H9 (cell line): Measurements from ENCODE around the gene MRGPRF. TPM values are rescaled to one million over a fixed set of nuclear protein-coding genes. Genes with fewer than 3 reads are reported as not detected.

Experiments
- DNase-seq: peaks from one replicate; pipeline ENCODE4 v3.0.0-alpha.2; 2017
- H2AFZ ChIP-seq: one replicate; pipeline ENCODE4 v1.6.1; 2013; ENCODE audit warnings: mild to moderate bottlenecking, low read length, control low read depth, moderate library complexity
- H2AK5ac ChIP-seq: 2 replicates; pipeline ENCODE4 v1.6.1; 2013; ENCODE audit warnings: low read length, control low read depth, mixed read lengths; ENCODE audit not compliant: insufficient read length
- H2BK120ac ChIP-seq: one replicate; pipeline ENCODE4 v1.6.1; 2013; ENCODE audit warnings: low read depth, mild to moderate bottlenecking, low read length, control low read depth, inconsistent platforms; ENCODE audit not compliant: poor library complexity, severe bottlenecking
- H2BK12ac ChIP-seq: 2 replicates; pipeline ENCODE4 v1.6.1; 2013; ENCODE audit warnings: low read length, control low read depth, mixed read lengths, low read depth; ENCODE audit not compliant: insufficient read length
- H2BK15ac ChIP-seq: 2 replicates; pipeline ENCODE4 v1.6.1; 2013; ENCODE audit warnings: low read depth, low read length, control low read depth
- H2BK20ac ChIP-seq: one replicate; pipeline ENCODE4 v1.6.1; 2013; ENCODE audit warnings: low read depth, mild to moderate bottlenecking, low read length, control low read depth, inconsistent platforms; ENCODE audit not compliant: poor library complexity, severe bottlenecking
- H2BK5ac ChIP-seq: 2 replicates; pipeline ENCODE4 v1.6.1; 2013; ENCODE audit warnings: low read length, control low read depth, mixed read lengths; ENCODE audit not compliant: insufficient read length
- H3K14ac ChIP-seq: 2 replicates; pipeline ENCODE4 v1.6.1; 2013; ENCODE audit warnings: low read length, control low read depth; ENCODE audit not compliant: insufficient read depth
- H3K18ac ChIP-seq: 2 replicates; pipeline ENCODE4 v1.6.1; 2013; ENCODE audit warnings: low read depth, mild to moderate bottlenecking, mixed read lengths, low read length, control low read depth; ENCODE audit not compliant: insufficient read length
- H3K23ac ChIP-seq: 2 replicates; pipeline ENCODE4 v1.6.1; 2013; ENCODE audit warnings: low read length, control low read depth, mixed read lengths, low read depth; ENCODE audit not compliant: insufficient read length
- H3K23me2 ChIP-seq: 2 replicates; pipeline ENCODE4 v1.6.1; 2013; ENCODE audit warnings: low read depth, mild to moderate bottlenecking, mixed read lengths, low read length, control low read depth; ENCODE audit not compliant: insufficient read length, poor library complexity, severe bottlenecking
- H3K27ac ChIP-seq: 2 replicates; pipeline ENCODE4 v1.5.1; 2013; ENCODE audit warnings: low read length, control low read depth, mixed read lengths, low read depth; ENCODE audit not compliant: insufficient read length
- H3K27me3 ChIP-seq: 2 replicates; pipeline ENCODE4 v1.6.1; 2013; ENCODE audit warnings: low read length, control low read depth, inconsistent platforms; ENCODE audit not compliant: insufficient read depth
- H3K4ac ChIP-seq: 2 replicates; pipeline ENCODE4 v1.6.1; 2013; ENCODE audit warnings: low read depth, mild to moderate bottlenecking, control low read depth, inconsistent platforms, low read length, moderate library complexity
- H3K4me1 ChIP-seq: 2 replicates; pipeline ENCODE4 v1.6.1; 2013; ENCODE audit warnings: low read length, control low read depth, inconsistent platforms; ENCODE audit not compliant: insufficient read depth
- H3K4me2 ChIP-seq: 2 replicates; pipeline ENCODE4 v1.6.1; 2013; ENCODE audit warnings: low read length, control low read depth, mixed read lengths; ENCODE audit not compliant: insufficient read length, insufficient read depth
- H3K56ac ChIP-seq: 2 replicates; pipeline ENCODE4 v1.6.1; 2013; ENCODE audit warnings: low read depth, mild to moderate bottlenecking, mixed read lengths, low read length, control low read depth; ENCODE audit not compliant: insufficient read length
- H3K79me1 ChIP-seq: 2 replicates; pipeline ENCODE4 v1.6.1; 2013; ENCODE audit warnings: low read depth, mild to moderate bottlenecking, moderate library complexity, low read length, control low read depth, inconsistent platforms; ENCODE audit not compliant: insufficient read depth, poor library complexity, severe bottlenecking
- H3K79me2 ChIP-seq: 2 replicates; pipeline ENCODE4 v1.6.1; 2013; ENCODE audit warnings: low read length, control low read depth, inconsistent platforms; ENCODE audit not compliant: insufficient read depth
- H3K9ac ChIP-seq: 2 replicates; pipeline ENCODE4 v1.6.1; 2013; ENCODE audit warnings: low read length, control low read depth, mixed read lengths; ENCODE audit not compliant: insufficient read length; ENCODE audit errors: extremely low read depth
- H3K9me3 ChIP-seq: one replicate; pipeline ENCODE4 v1.6.1; 2013; ENCODE audit warnings: low read depth, low read length, inconsistent platforms; ENCODE audit not compliant: control insufficient read depth
- H3T11ph ChIP-seq: one replicate; pipeline ENCODE4 v1.6.1; 2013; ENCODE audit warnings: mild to moderate bottlenecking, low read length, control low read depth, inconsistent platforms
- H4K20me1 ChIP-seq: one replicate; pipeline ENCODE4 v1.6.1; 2013; ENCODE audit not compliant: control insufficient read depth, insufficient read length, insufficient read depth
- H4K5ac ChIP-seq: 2 replicates; pipeline ENCODE4 v1.6.1; 2013; ENCODE audit warnings: low read depth, mild to moderate bottlenecking, mixed read lengths, low read length, control low read depth; ENCODE audit not compliant: insufficient read length
- H4K8ac ChIP-seq: replicated peaks from 2 replicates; pipeline ENCODE4 v1.6.1; 2013; ENCODE audit warnings: low read length, control low read depth, mixed read lengths, low read depth; ENCODE audit not compliant: insufficient read length
- H4K91ac ChIP-seq: 2 replicates; pipeline ENCODE4 v1.6.1; 2013; ENCODE audit warnings: low read depth, mild to moderate bottlenecking, moderate library complexity, mixed read lengths, low read length, control low read depth; ENCODE audit not compliant: insufficient read length
- H3K27ac Mint-ChIP-seq, 3 experiments: 2 replicates in 2 of 3; 3 replicates in 1 of 3; pipeline ENCODE4 v1.8.0; 2020 to 2021; ENCODE audit warnings: mixed read lengths in 3 of 3, mild to moderate bottlenecking in 1 of 3, moderate library complexity in 1 of 3
- H3K27me3 Mint-ChIP-seq: 2 replicates; pipeline ENCODE4 v1.8.0; 2021; ENCODE audit warnings: low read depth, mild to moderate bottlenecking, moderate library complexity, mixed read lengths
- H3K36me3 Mint-ChIP-seq, 3 experiments: 2 replicates in 2 of 3; 3 replicates in 1 of 3; pipeline ENCODE4 v1.8.0; 2020 to 2021; ENCODE audit warnings: low read depth in 3 of 3, mixed read lengths in 3 of 3; ENCODE audit not compliant: insufficient read depth in 1 of 3
- H3K4me1 Mint-ChIP-seq, 2 experiments: 2 replicates each; pipeline ENCODE4 v1.8.0; 2020; ENCODE audit warnings: mixed read lengths in 2 of 2
- H3K4me3 Mint-ChIP-seq, 2 experiments: 2 replicates in 1 of 2; 3 replicates in 1 of 2; pipeline ENCODE4 v1.8.0; 2020 to 2021; ENCODE audit warnings: mild to moderate bottlenecking in 2 of 2, mixed read lengths in 2 of 2, moderate library complexity in 1 of 2
- H3K9me3 Mint-ChIP-seq, 2 experiments: 2 replicates in 1 of 2; 3 replicates in 1 of 2; pipeline ENCODE4 v1.8.0; 2020; ENCODE audit warnings: mild to moderate bottlenecking in 2 of 2, mixed read lengths in 2 of 2, moderate library complexity in 1 of 2
- CTCF ChIP-seq: fragments of 200-600 bp; sonication (generic); conservative IDR thresholded peaks from 3 replicates; pipeline ENCODE4 v1.8.0; 2021; ENCODE audit warnings: antibody characterized with exemption, mild to moderate bottlenecking
- WGBS: extraction: QIAGEN DNeasy Blood & Tissue Kit; methylation state at CpG from one replicate; pipeline ENCODE4 v1.1.7; 2013; ENCODE audit warnings: missing lambda C conversion rate, low lambda C conversion rate, mixed read lengths; ENCODE audit not compliant: insufficient read length; ENCODE audit errors: extremely low coverage; 5-methylcytosine and 5-hydroxymethylcytosine counted together
- total RNA-seq: library from RNA; stranded (reverse); gene quantifications from 2 replicates; pipeline ENCODE4 v1.2.1, GENCODE V29; 2021

MRGPRF gene
- total RNA-seq, 1 experiment from 2014 or later: 4.0 TPM

- Histone ChIP-seq H2BK20ac (no peak overlapping the region), H2BK5ac (no peak overlapping the region), H3K4me2 (no peak overlapping the region), H3K18ac (no peak overlapping the region), H3K4ac (no peak overlapping the region), H2AK5ac (no peak overlapping the region), H2BK12ac (no peak overlapping the region), H4K8ac (no peak overlapping the region), H4K20me1 (no peaks in the 10 kb centered on the region), H3K14ac (no peak overlapping the region; the same call in 1 of the 2 replicates), H3K9me3 (no peaks in the 10 kb centered on the region), H3K23ac (no peak overlapping the region), H3K79me1 (no peaks in the 10 kb centered on the region), H3K79me2 (no peaks in the 10 kb centered on the region), H3K23me2 (no peaks in the 10 kb centered on the region), H3K27me3 (no peaks in the 10 kb centered on the region), H2AFZ (no peak overlapping the region), H3K4me1 (no peaks in the 10 kb centered on the region), H3K27ac (no peak overlapping the region), H4K91ac (no peak overlapping the region), H3K56ac (no peak overlapping the region), H2BK15ac (no peak overlapping the region), H3T11ph (no peak overlapping the region), H4K5ac (no peak overlapping the region), H3K9ac (no peak overlapping the region), H2BK120ac (no peak overlapping the region)
- Mint-ChIP-seq H3K27me3 (no peaks in the 10 kb centered on the region; the same call in 1 of the 2 replicates), H3K9me3 (no peaks in the 10 kb centered on the region; a peak in 1 of 5 replicates), H3K36me3 (no peaks in the 10 kb centered on the region), H3K4me3 (no peak overlapping the region), H3K4me1 (peaks cover 5 to 15% of the 10 kb centered on the region in 2 experiments), H3K27ac (no peak overlapping the region)
- peak; percentile 8 for DNase-seq
- no CpG with 5 or more reads among the region's 24 CpGs for WGBS
- TF ChIP-seq CTCF: no peak
Observed at GRCh38 chr11:68996376-68997123, 16.5 kb downstream of the MRGPRF start.
